NB4 (cell line): ENCODE results near the gene CORO2A.
A peak's percentile ranks its signal among the peaks of the same experiment; 100 is the strongest.

Experiments used
- DNase-seq: peaks from one replicate; pipeline ENCODE4 v3.0.0; 2010; ENCODE audit warnings: low read depth
- H3K4me3 ChIP-seq: one replicate; pipeline ENCODE4 v1.5.1; 2011; ENCODE audit warnings: mild to moderate bottlenecking, low read depth, low read length, moderate library complexity
- CTCF ChIP-seq: IDR thresholded peaks from one replicate; pipeline ENCODE4 v1.5.1; 2012; ENCODE audit warnings: low read depth, low read length
- MAX ChIP-seq: IDR thresholded peaks from 2 replicates; pipeline ENCODE4 v1.6.1; 2011; ENCODE audit warnings: low read depth, low read length
- MYC ChIP-seq: IDR thresholded peaks from 2 replicates; pipeline ENCODE4 v1.6.1; 2011; ENCODE audit warnings: low read depth, low read length
- POLR2A ChIP-seq: IDR thresholded peaks from 2 replicates; pipeline ENCODE4 v1.6.1; 2011; ENCODE audit warnings: mild to moderate bottlenecking; ENCODE audit not compliant: insufficient read length; ENCODE audit errors: extremely low read depth

Gene CORO2A

GRCh38 chr9:98105006-98105405, 87.4 kb downstream of the CORO2A start:
- DNase-seq, result no peak
- H3K4me3 ChIP-seq, result no peak overlapping the region

GRCh38 chr9:98104445-98104881, 88.0 kb downstream of the CORO2A start:
- DNase-seq, result peak; percentile 93
- TF ChIP-seq CTCF, result no peak
- 0 out of 2 replicates have a peak, but pooled peaks have one; percentile 46 for TF ChIP-seq MYC
- peak; percentile 53 for TF ChIP-seq MAX
- H3K4me3 ChIP-seq, result peak overlapping the region; percentile 19

More at GRCh38 chr9:98105006-98105405, 87.4 kb downstream of the CORO2A start:
- TF ChIP-seq MAX (no peak), CTCF (no peak), MYC (no peak), POLR2A (no peak)

DNA sequence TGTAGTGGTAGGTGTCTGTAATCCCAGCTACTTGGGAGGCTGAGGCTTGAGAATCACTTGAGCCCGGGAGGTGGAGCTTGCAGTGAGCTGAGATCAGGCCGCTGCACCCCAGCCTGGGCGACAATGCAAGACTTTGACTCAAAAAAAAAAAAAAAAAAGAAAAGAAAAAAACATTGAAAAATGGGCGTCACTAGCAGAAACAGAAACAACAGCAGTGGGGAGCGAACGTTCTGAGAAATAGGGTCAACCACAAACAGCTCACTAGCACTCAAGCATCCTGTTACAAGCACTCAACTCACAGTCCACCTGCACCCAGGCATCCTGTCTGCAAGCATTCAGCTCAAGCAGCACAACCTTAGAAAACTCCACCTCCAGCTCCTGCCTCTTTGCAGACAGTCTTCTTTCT, 90.6 kb downstream of the CORO2A start:
- TF ChIP-seq MYC (no peak), CTCF (no peak), MAX (0 out of 2 replicates have a peak, but pooled peaks have one; percentile 30), POLR2A (no peak)
- no peak overlapping the region for H3K4me3 ChIP-seq
- peak; percentile 92 for DNase-seq

DNA sequence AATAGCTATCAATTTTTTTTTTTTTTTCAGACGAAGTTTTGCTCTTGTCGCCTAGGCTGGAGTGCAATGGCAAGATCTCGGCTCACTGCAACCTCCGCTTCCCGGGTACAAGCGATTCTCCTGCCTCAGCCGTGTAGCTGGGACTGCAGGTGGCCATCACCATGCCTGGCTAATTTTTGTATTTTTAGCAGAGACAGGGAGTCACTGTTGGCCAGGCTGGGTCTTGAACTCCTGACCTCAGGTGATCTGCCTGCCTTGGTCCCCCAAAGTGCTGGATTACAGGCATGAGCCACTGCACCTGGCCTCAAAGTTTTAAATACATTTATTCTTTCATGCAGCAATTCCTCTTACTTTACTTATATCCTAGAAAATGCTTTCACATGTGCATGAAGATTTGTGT, 91.0 kb downstream of the CORO2A start:
- no peak for DNase-seq
- no peak overlapping the region for H3K4me3 ChIP-seq
- TF ChIP-seq MYC (no peak), MAX (no peak), CTCF (no peak), POLR2A (no peak)

DNA sequence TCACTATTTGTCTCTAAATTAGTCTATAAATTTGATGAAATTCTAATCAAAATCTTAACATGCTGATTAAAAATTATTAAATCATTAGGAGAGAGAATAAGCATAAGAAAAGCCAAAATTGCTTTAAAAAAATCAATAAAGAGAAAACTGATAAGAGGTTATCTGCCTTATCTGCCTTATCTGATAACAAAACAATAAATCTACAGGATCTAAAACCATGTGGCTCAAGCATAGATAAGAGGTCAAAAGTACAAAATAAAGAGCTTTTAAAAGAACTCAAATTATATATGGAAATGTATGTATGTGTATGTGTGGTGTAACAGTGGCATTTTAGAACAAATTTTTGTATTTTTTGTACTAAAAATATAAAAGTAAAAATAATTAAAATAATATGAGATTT, 92.0 kb downstream of the CORO2A start:
- no peak for TF ChIP-seq CTCF
- TF ChIP-seq POLR2A, result no peak
- TF ChIP-seq MYC, result no peak
- TF ChIP-seq MAX, result no peak
- H3K4me3 ChIP-seq, result no peak overlapping the region
- DNase-seq, result no peak
